Mammary epithelial cell (primary cell): ENCODE measurements around the gene TSPAN9.

ENCODE experiments used
- CTCF ChIP-seq, 2 donors: IDR thresholded peaks in 1 of 2; conservative IDR thresholded peaks in 1 of 2; 2 replicates each; pipeline ENCODE4 v1.5.1; 2011 to 2012; ENCODE audit warnings: inconsistent platforms in 2 of 2, low read length in 2 of 2, mild to moderate bottlenecking in 2 of 2, control low read depth in 1 of 2, low read depth in 1 of 2; ENCODE audit not compliant: insufficient read depth in 1 of 2; ENCODE audit errors: extremely low read depth in 1 of 2
- EZH2 ChIP-seq: IDR thresholded peaks from 2 replicates; pipeline ENCODE4 v1.6.1; 2012; ENCODE audit warnings: low read length, inconsistent platforms, borderline replicate concordance

- TF ChIP-seq EZH2 (no peak), CTCF (conservative IDR thresholded peaks at IDR 0.05 in 1 of 2, IDR thresholded peaks at IDR 0.05 in 1 of 2; ENCODE audit: extremely low read depth in 1 of 2, insufficient read depth in 1 of 2, low read depth in 1 of 2, low read length in 2 of 2) (no peak)
Observed at GRCh38 chr12:3219233-3219632, 142.1 kb downstream of the TSPAN9 start.
